AG09309 (cell line): ENCODE data around the gene BMPER.
A peak's percentile ranks its signal among the peaks of the same experiment; 100 is the strongest.

Experiments used
- DNase-seq: peaks from one replicate; pipeline ENCODE4 v3.0.0-alpha.2; 2010; ENCODE audit warnings: low read depth
- H3K4me3 ChIP-seq: 2 replicates; pipeline ENCODE4 v1.5.1; 2011; ENCODE audit warnings: mild to moderate bottlenecking, low read depth, low read length, moderate library complexity; ENCODE audit not compliant: control insufficient read depth
- CTCF ChIP-seq: IDR thresholded peaks from 2 replicates; pipeline ENCODE4 v1.5.1; 2011; ENCODE audit warnings: mild to moderate bottlenecking, low read depth, low read length, inconsistent platforms; ENCODE audit not compliant: insufficient read depth, control insufficient read depth; ENCODE audit errors: missing control alignments

The BMPER gene

GRCh38 chr7:33887266-33887975 lies 17.9 kb upstream of the BMPER start:
- no peak for TF ChIP-seq CTCF
- no peak for DNase-seq
- no peak overlapping the region for H3K4me3 ChIP-seq

GRCh38 chr7:33888166-33888565 lies 17.2 kb upstream of the BMPER start:
- no peak for DNase-seq
- no peak overlapping the region for H3K4me3 ChIP-seq
- TF ChIP-seq CTCF, result no peak

GRCh38 chr7:33892945-33893344 lies 12.4 kb upstream of the BMPER start:
- H3K4me3 ChIP-seq, result no peak overlapping the region
- TF ChIP-seq CTCF, result no peak
- no peak for DNase-seq

- no peak for TF ChIP-seq CTCF
- no peak overlapping the region for H3K4me3 ChIP-seq
- DNase-seq, result no peak
Observed at GRCh38 chr7:33893377-33893776, 12.0 kb upstream of the BMPER start.

GRCh38 chr7:33895025-33895804 lies 10.1 kb upstream of the BMPER start:
- TF ChIP-seq CTCF, result peak; percentile 99
- peak; percentile 40 for DNase-seq
- no peak overlapping the region for H3K4me3 ChIP-seq

GRCh38 chr7:33900501-33900900 lies 4.8 kb upstream of the BMPER start:
- TF ChIP-seq CTCF, result no peak
- no peak for DNase-seq
- no peak overlapping the region for H3K4me3 ChIP-seq
